ENCODE results near the gene D2HGDH. TPM values are rescaled to one million over a fixed set of nuclear protein-coding genes. Genes with fewer than 3 reads are reported as not detected.

Gene D2HGDH
- total and polyA plus RNA-seq, 10 donors, result 18.8 to 69.8 (median 38.0) TPM

GRCh38 chr2:241764275-241765241, 30.1 kb downstream of the D2HGDH start:
- TF ChIP-seq POLR2A (IDR thresholded peaks at IDR 0.05), result no peak
- no peak for TF ChIP-seq CTCF (IDR thresholded peaks at IDR 0.05 in 8 of 11, conservative IDR thresholded peaks at IDR 0.05 in 3 of 11)
- TF ChIP-seq POLR2AphosphoS5 (IDR thresholded peaks at IDR 0.05), result no peak
- Histone ChIP-seq H3K4me3 (no peak overlapping the region), H3K9me3 (peaks cover 0 to 6% (median 4%) of the 10 kb centered on the region in 8 donors), H3K36me3 (peaks cover 0 to 39% (median 0%) of the 10 kb centered on the region in 6 donors), H3K27me3 (replicated peaks in 1 of 7) (no peaks in the 10 kb centered on the region), H3K4me1 (peaks cover 0 to 35% (median 11%) of the 10 kb centered on the region in 6 donors), H3K27ac (peak overlapping the region in 2 of 8 donors; percentile 69 to 81)
- DNase-seq, result peak; percentile 74
- WGBS, 5 donors, result 80 to 86% (median 83%) methylated on average over 19 to 27 of the region's 27 CpGs
- intact Hi-C loops (cut with DNase I; ENCODE audit: low total_unique reads), result no loop called here

- intact Hi-C loops (cut with DNase I; ENCODE audit: low total_unique reads), result no loop called here
- Histone ChIP-seq H3K27ac (no peak overlapping the region), H3K4me3 (no peak overlapping the region), H3K36me3 (peaks cover 0 to 20% (median 0%) of the 10 kb centered on the region in 6 donors), H3K9me3 (no peaks in the 10 kb centered on the region), H3K4me1 (peaks cover 0 to 40% (median 20%) of the 10 kb centered on the region in 6 donors), H3K27me3 (replicated peaks in 1 of 7) (peaks cover 0 to 7% (median 0%) of the 10 kb centered on the region in 7 donors)
- no peak for TF ChIP-seq CTCF (IDR thresholded peaks at IDR 0.05 in 8 of 11, conservative IDR thresholded peaks at IDR 0.05 in 3 of 11)
- TF ChIP-seq POLR2AphosphoS5 (IDR thresholded peaks at IDR 0.05), result peak in 1 of 3 donors; percentile 44
- TF ChIP-seq POLR2A (IDR thresholded peaks at IDR 0.05), result no peak
- 89 to 97% (median 92%) methylated on average over 25 to 37 of the region's 37 CpGs for WGBS, 5 donors
- DNase-seq, result peak; percentile 73
Measured at GRCh38 chr2:241767464-241768250, 33.2 kb downstream of the D2HGDH start.

GRCh38 chr2:241768251-241768711, 33.9 kb downstream of the D2HGDH start:
- Histone ChIP-seq H3K9me3 (no peaks in the 10 kb centered on the region), H3K4me3 (no peak overlapping the region), H3K36me3 (peaks cover 0 to 20% (median 0%) of the 10 kb centered on the region in 6 donors), H3K27ac (no peak overlapping the region), H3K27me3 (replicated peaks in 1 of 7) (peaks cover 0 to 13% (median 0%) of the 10 kb centered on the region in 7 donors), H3K4me1 (peaks cover 0 to 40% (median 22%) of the 10 kb centered on the region in 6 donors)
- peak; percentile 70 for DNase-seq
- intact Hi-C loops (cut with DNase I; ENCODE audit: low total_unique reads), result no loop called here
- TF ChIP-seq POLR2AphosphoS5 (IDR thresholded peaks at IDR 0.05) (peak in 1 of 3 donors; percentile 8), POLR2A (IDR thresholded peaks at IDR 0.05) (no peak), CTCF (IDR thresholded peaks at IDR 0.05 in 8 of 11, conservative IDR thresholded peaks at IDR 0.05 in 3 of 11) (no peak)
- WGBS, 5 donors, result 83 to 91% (median 84%) methylated on average over 13 to 29 of the region's 29 CpGs

Measured in spleen (tissue), 11 donors.